GM23248 (cell line): ENCODE data around the gene DOP1B. TPM values are rescaled to one million over a fixed set of nuclear protein-coding genes. Genes with fewer than 3 reads are reported as not detected.

ENCODE experiments used
- DNase-seq: peaks from one replicate; pipeline ENCODE4 v3.0.0-alpha.2; 2015
- H2AFZ ChIP-seq: fragments of 200-600 bp; sonication (generic); 2 replicates; pipeline ENCODE4 v1.6.1; 2016; ENCODE audit warnings: antibody characterized with exemption
- H3F3A ChIP-seq: fragments of 200-600 bp; sonication (generic); 2 replicates; pipeline ENCODE4 v1.6.1; 2016; ENCODE audit warnings: mild to moderate bottlenecking, antibody characterized with exemption, mixed run types; ENCODE audit not compliant: insufficient read depth
- H3K27ac ChIP-seq: fragments of 200-600 bp; sonication (generic); 2 replicates; pipeline ENCODE4 v1.5.1; 2016; ENCODE audit warnings: mild to moderate bottlenecking
- H3K27me3 ChIP-seq: fragments of 200-600 bp; sonication (generic); replicated peaks from 2 replicates; pipeline ENCODE4 v1.6.1; 2016; ENCODE audit warnings: mild to moderate bottlenecking; ENCODE audit not compliant: insufficient read depth
- H3K36me3 ChIP-seq: fragments of 200-600 bp; sonication (generic); 2 replicates; pipeline ENCODE4 v1.6.1; 2016; ENCODE audit warnings: low read depth, mild to moderate bottlenecking
- H3K4me1 ChIP-seq: fragments of 200-600 bp; sonication (generic); 2 replicates; pipeline ENCODE4 v1.6.1; 2016; ENCODE audit warnings: mild to moderate bottlenecking; ENCODE audit not compliant: insufficient read depth
- H3K4me2 ChIP-seq: fragments of 200-600 bp; sonication (generic); one replicate; pipeline ENCODE4 v1.6.1; 2016; ENCODE audit warnings: mild to moderate bottlenecking; ENCODE audit not compliant: unreplicated experiment
- H3K4me3 ChIP-seq: fragments of 200-600 bp; sonication (generic); 2 replicates; pipeline ENCODE4 v1.5.1; 2016; ENCODE audit warnings: mild to moderate bottlenecking
- H3K79me2 ChIP-seq: fragments of 200-600 bp; sonication (generic); 2 replicates; pipeline ENCODE4 v1.6.1; 2016; ENCODE audit warnings: mild to moderate bottlenecking; ENCODE audit not compliant: insufficient read depth
- H3K9ac ChIP-seq: fragments of 200-600 bp; sonication (generic); 2 replicates; pipeline ENCODE4 v1.6.1; 2016; ENCODE audit warnings: mild to moderate bottlenecking
- H3K9me2 ChIP-seq: fragments of 200-600 bp; sonication (generic); 2 replicates; pipeline ENCODE4 v1.6.1; 2016; ENCODE audit warnings: mixed run types, mild to moderate bottlenecking, moderate library complexity; ENCODE audit not compliant: insufficient read depth
- H3K9me3 ChIP-seq: fragments of 200-600 bp; sonication (generic); one replicate; pipeline ENCODE4 v1.6.1; 2017; ENCODE audit warnings: low read depth
- H4K20me1 ChIP-seq: fragments of 200-600 bp; sonication (generic); 2 replicates; pipeline ENCODE4 v1.6.0; 2016; ENCODE audit not compliant: insufficient read depth
- EZH2 ChIP-seq: fragments of 200-600 bp; sonication (generic); IDR thresholded peaks from 2 replicates; pipeline ENCODE4 v1.6.1; 2018; ENCODE audit warnings: antibody characterized with exemption, mild to moderate bottlenecking; ENCODE audit not compliant: insufficient read depth, poor library complexity, severe bottlenecking
- EZH2phosphoT487 ChIP-seq: fragments of 200-600 bp; sonication (generic); IDR thresholded peaks from 2 replicates; pipeline ENCODE4 v1.6.1; 2018; ENCODE audit warnings: antibody characterized with exemption, moderate library complexity, mild to moderate bottlenecking, low read depth; ENCODE audit not compliant: insufficient read depth
- WGBS, 2 experiments: methylation state at CpG; one replicate each; pipeline ENCODE4 v1.1.6; 2015 to 2017; ENCODE audit warnings: low lambda C conversion rate in 2 of 2, low coverage in 1 of 2; ENCODE audit errors: missing lambda C conversion rate in 2 of 2; 5-methylcytosine and 5-hydroxymethylcytosine counted together
- in situ Hi-C: fragments of 300-500 bp; cut with MboI; formaldehyde crosslinking; loops from 2 replicates; pipeline ENCODE4 v1.15.0; 2020
- polyA plus RNA-seq: library from polyadenylated mRNA; unstranded; fragments of >200 nt; fragmentation: Nextera tagmentation; extraction: Ambion mirVana; gene quantifications from 2 replicates; pipeline ENCODE4 v1.2.1, GENCODE V29; 2016
- total RNA-seq: library from RNA; depleted of rRNA; stranded (reverse); fragments of >200 nt; shearing (Covaris generic); gene quantifications from 2 replicates; pipeline ENCODE4 v1.2.3, GENCODE V29; 2014

The DOP1B gene
- total and polyA plus RNA-seq, 2 experiments from 2014 or later = 5.4 to 12.3 TPM

DNA sequence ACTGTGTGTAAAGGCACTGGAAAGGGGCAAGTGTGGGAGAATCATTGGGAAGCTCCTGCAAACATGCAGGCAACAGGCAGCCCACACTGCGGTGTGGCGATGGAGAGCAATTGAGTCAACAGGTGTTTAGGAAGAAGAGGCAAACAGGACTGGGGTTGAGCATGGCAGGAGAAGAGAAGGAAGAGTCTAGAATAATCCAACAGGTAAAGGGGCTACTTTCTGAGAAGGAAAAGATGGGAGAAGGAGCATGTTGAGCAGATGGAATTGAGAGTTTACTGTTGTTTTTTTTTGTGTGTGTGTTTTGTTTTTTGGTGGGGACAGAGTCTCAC, 4.2 kb downstream of the DOP1B start:
- peaks cover 8% of the 10 kb centered on the region; the same call in 1 of the 2 replicates for H3K4me1 ChIP-seq
- H3K79me2 ChIP-seq = peaks cover 43% of the 10 kb centered on the region
- no peaks in the 10 kb centered on the region for H3K9me2 ChIP-seq
- no peaks in the 10 kb centered on the region for H4K20me1 ChIP-seq
- H2AFZ ChIP-seq = no peak overlapping the region
- no peak overlapping the region for H3K27ac ChIP-seq
- no peak overlapping the region for H3K4me2 ChIP-seq
- in situ Hi-C loops = no loop called here
- H3K27me3 ChIP-seq = no peaks in the 10 kb centered on the region
- no peak overlapping the region for H3K9ac ChIP-seq
- no peaks in the 10 kb centered on the region for H3K9me3 ChIP-seq
- WGBS, 2 experiments = 96 to 100% methylated on average over 2 of the region's 2 CpGs
- no peaks in the 10 kb centered on the region for H3F3A ChIP-seq
- H3K4me3 ChIP-seq = no peak overlapping the region
- no peaks in the 10 kb centered on the region for H3K36me3 ChIP-seq
- no peak for DNase-seq
- TF ChIP-seq EZH2 = no peak
- no peak for TF ChIP-seq EZH2phosphoT487

DNA sequence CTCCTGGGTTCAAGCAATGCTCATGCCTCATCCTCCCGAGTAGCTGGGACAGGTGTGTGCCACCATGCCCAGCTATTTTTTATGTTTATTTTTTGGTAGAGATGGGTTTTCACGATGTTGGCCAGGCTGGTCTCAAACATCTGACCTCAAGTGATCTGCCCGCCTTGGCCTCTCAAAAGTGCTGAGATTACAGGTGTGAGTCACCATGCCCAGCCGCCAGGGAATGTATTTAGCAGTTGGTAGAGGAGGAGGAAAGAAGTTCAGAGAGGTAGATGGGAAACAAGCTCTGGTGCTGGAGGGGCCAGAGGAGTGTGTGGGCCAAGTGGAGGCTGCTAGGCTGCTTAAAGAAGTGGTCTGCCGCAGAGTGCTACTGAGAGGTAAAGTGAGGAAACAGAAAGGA, 6.0 kb downstream of the DOP1B start:
- Histone ChIP-seq H4K20me1 (no peaks in the 10 kb centered on the region), H3K4me2 (no peak overlapping the region), H3K9me3 (no peaks in the 10 kb centered on the region), H3K36me3 (no peaks in the 10 kb centered on the region), H3K4me3 (no peak overlapping the region), H3K9ac (no peak overlapping the region), H3K79me2 (peaks cover 43% of the 10 kb centered on the region), H3K27me3 (no peaks in the 10 kb centered on the region), H3K27ac (no peak overlapping the region), H2AFZ (no peak overlapping the region), H3K9me2 (no peaks in the 10 kb centered on the region), H3F3A (no peaks in the 10 kb centered on the region), H3K4me1 (peaks cover 6% of the 10 kb centered on the region; the same call in 1 of the 2 replicates)
- in situ Hi-C loops = no loop called here
- TF ChIP-seq EZH2 = no peak
- no peak for DNase-seq
- 95 to 97% methylated on average over 5 of the region's 5 CpGs for WGBS, 2 experiments

DNA sequence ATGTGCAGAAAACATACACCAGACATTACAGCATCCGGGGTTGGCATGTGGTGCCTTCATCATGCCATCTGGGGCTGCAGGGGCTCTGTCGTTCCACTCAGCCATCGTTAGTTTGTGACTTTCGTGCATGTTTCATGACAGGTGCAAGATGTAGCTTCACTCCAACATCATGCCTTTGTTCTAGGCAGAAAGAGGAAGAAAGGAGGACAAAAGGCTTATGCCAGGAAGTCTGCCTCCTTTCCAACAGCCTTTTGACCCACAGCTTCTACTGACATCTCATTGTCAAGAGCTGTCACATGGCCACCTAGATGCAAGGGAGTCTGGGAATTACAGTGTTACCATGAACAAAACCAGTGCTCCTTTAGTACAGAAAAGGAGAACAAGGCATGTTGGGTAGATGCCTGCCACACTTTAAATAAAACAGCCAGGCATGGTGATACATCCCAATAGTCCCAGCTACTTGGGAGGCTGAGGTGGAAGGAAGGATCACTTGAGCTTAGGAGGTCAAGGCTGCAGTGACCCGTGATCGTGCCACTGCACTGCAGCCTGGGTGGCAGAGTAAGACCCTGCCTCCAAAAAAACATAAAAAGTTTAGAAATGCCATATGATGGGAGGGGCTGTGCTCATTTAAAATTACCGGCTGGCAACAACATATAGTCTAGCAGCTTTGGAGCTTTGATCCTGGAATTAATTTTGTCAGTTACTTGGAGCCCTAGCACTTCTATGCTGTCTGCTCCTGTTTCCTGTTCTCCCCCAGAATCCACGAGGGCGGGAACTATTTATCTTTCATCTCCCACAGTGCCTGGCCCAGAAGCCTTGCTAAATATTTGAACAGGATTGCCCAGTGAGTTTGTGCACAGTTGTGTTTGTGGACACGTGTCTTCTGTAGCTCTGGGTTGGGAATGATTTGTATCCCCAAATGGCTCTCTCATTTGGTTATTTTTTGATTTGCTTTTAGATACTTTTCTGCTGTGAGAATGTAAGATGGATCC, 7.4 kb downstream of the DOP1B start:
- no peak overlapping the region for H3K4me3 ChIP-seq
- no peak for DNase-seq
- H2AFZ ChIP-seq = no peak overlapping the region

GRCh38 chr21:36165356-36165755, 8.7 kb downstream of the DOP1B start:
- Histone ChIP-seq H3F3A (no peaks in the 10 kb centered on the region), H2AFZ (no peak overlapping the region), H3K4me2 (no peak overlapping the region), H3K36me3 (no peaks in the 10 kb centered on the region), H3K4me3 (no peak overlapping the region), H3K9me2 (no peaks in the 10 kb centered on the region), H3K27me3 (no peaks in the 10 kb centered on the region), H3K27ac (no peak overlapping the region), H3K9me3 (no peaks in the 10 kb centered on the region), H3K9ac (no peak overlapping the region), H3K4me1 (peaks cover 5% of the 10 kb centered on the region; the same call in 1 of the 2 replicates), H3K79me2 (peaks cover 33% of the 10 kb centered on the region), H4K20me1 (no peaks in the 10 kb centered on the region)
- TF ChIP-seq EZH2phosphoT487 = no peak
- TF ChIP-seq EZH2 = no peak
- in situ Hi-C loops = no loop called here
- DNase-seq = no peak
- WGBS, 2 experiments = 97 to 99% methylated on average over 11 of the region's 11 CpGs

More for the DNA sequence above, 7.4 kb downstream of the DOP1B start:
- Histone ChIP-seq H3K27ac (no peak overlapping the region), H3K36me3 (no peaks in the 10 kb centered on the region), H3K9ac (no peak overlapping the region), H3F3A (no peaks in the 10 kb centered on the region), H3K27me3 (no peaks in the 10 kb centered on the region), H3K4me2 (no peak overlapping the region), H3K9me2 (no peaks in the 10 kb centered on the region), H3K79me2 (peaks cover 33% of the 10 kb centered on the region), H3K4me1 (peaks cover 5% of the 10 kb centered on the region; the same call in 1 of the 2 replicates), H4K20me1 (no peaks in the 10 kb centered on the region), H3K9me3 (no peaks in the 10 kb centered on the region)
- in situ Hi-C loops = no loop called here
- WGBS, 2 experiments = 58 to 64% methylated on average over 10 of the region's 10 CpGs
- TF ChIP-seq EZH2phosphoT487 = no peak
- no peak for TF ChIP-seq EZH2
